Right atrium auricular region (tissue), 2 donors: ENCODE results near the gene PTPRK. TPM values are rescaled to one million over a fixed set of nuclear protein-coding genes. Genes with fewer than 3 reads are reported as not detected.

Experiments
- DNase-seq: peaks from one replicate; pipeline ENCODE4 v3.0.0-alpha.2; 2019; ENCODE audit warnings: low spot score
- H3K27ac ChIP-seq, 2 donors: fragments of 200-600 bp; sonication (generic); 1 replicate in 1 of 2; 2 replicates in 1 of 2; pipeline ENCODE4 v1.5.1; 2016 to 2019
- H3K27me3 ChIP-seq, 2 donors: fragments of 200-600 bp; sonication (generic); one replicate each; pipeline versions ENCODE4 v1.5.1 to v1.6.0; 2017 to 2019
- H3K36me3 ChIP-seq: fragments of 200-600 bp; sonication (generic); one replicate; pipeline ENCODE4 v1.5.1; 2016
- H3K4me1 ChIP-seq, 2 donors: fragments of 200-600 bp; sonication (generic); one replicate each; pipeline versions ENCODE4 v1.5.1 to v1.6.0; 2017 to 2019
- H3K4me3 ChIP-seq, 2 donors: fragments of 200-600 bp; sonication (generic); 1 replicate in 1 of 2; 2 replicates in 1 of 2; pipeline ENCODE4 v1.5.1; 2017 to 2019; ENCODE audit warnings: mild to moderate bottlenecking in 1 of 2, moderate library complexity in 1 of 2
- H3K9me3 ChIP-seq, 2 donors: fragments of 200-600 bp; sonication (generic); one replicate each; pipeline ENCODE4 v1.5.1; 2019
- total RNA-seq, 2 donors: library from RNA; depleted of rRNA; stranded (reverse); fragments of >200 nt; gene quantifications; one replicate each; pipeline ENCODE4 v1.1.0, GENCODE V29; 2016
- TF ChIP-seq, protein P1 (sequence below), 2 donors: fragments of 200-600 bp; sonication (generic); IDR thresholded peaks; one replicate each; pipeline ENCODE4 v1.5.1; 2019; ENCODE audit warnings: antibody characterized with exemption in 2 of 2

PTPRK gene
- total RNA-seq, 2 donors from 2014 or later, result 24.5 to 36.4 TPM

DNA sequence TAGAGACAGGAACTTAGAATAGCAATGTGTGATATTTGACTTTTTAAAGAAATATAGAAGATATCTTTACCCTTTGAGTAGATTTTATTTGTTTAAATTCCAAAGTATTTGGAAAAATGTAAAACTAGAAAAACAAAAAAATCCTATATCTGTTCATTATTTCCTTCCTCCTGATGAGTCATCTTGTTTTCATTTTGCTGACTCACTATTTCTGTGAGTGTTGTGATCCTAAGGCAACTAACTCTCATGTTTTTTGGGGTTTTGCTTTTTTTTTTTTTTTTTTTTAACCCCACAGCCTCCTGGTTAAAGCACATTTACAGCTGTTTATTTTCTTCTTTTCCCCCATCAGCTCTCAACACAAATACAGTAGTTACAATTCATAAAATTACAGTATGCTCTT, 581.7 kb downstream of the PTPRK start:
- TF ChIP-seq, protein P1, sequence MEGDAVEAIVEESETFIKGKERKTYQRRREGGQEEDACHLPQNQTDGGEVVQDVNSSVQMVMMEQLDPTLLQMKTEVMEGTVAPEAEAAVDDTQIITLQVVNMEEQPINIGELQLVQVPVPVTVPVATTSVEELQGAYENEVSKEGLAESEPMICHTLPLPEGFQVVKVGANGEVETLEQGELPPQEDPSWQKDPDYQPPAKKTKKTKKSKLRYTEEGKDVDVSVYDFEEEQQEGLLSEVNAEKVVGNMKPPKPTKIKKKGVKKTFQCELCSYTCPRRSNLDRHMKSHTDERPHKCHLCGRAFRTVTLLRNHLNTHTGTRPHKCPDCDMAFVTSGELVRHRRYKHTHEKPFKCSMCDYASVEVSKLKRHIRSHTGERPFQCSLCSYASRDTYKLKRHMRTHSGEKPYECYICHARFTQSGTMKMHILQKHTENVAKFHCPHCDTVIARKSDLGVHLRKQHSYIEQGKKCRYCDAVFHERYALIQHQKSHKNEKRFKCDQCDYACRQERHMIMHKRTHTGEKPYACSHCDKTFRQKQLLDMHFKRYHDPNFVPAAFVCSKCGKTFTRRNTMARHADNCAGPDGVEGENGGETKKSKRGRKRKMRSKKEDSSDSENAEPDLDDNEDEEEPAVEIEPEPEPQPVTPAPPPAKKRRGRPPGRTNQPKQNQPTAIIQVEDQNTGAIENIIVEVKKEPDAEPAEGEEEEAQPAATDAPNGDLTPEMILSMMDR (IDR thresholded peaks at IDR 0.05), result no peak
- Histone ChIP-seq H3K27ac (no peak overlapping the region), H3K4me3 (no peak overlapping the region), H3K27me3 (no peaks in the 10 kb centered on the region), H3K36me3 (no peaks in the 10 kb centered on the region), H3K4me1 (no peaks in the 10 kb centered on the region), H3K9me3 (peaks cover 0 to 3% of the 10 kb centered on the region in 2 donors)
- DNase-seq, result no peak

DNA sequence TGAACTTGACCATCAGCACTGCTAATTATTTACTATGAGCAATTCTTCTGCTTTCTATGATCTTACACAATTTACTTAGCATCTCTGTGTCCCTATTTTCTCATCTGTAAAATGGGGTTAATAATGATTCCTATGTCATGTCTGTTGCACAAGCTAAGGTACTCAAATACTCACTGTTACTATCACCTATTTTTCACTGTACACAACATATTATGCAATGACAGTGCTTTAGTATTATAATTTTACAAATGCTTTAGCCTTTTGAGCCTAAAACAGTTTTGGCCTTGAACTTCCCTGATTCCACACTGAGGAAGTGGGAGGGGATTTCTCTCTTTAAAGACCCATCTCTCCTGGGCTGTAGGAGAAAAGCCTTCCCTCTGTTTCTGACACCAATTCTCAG, 582.7 kb downstream of the PTPRK start:
- TF ChIP-seq, protein P1 (IDR thresholded peaks at IDR 0.05), result no peak
- H3K27ac ChIP-seq, result no peak overlapping the region
- H3K4me3 ChIP-seq, result no peak overlapping the region
- no peaks in the 10 kb centered on the region for H3K36me3 ChIP-seq
- DNase-seq, result no peak
- H3K4me1 ChIP-seq, result no peaks in the 10 kb centered on the region
- peaks cover 4 to 13% of the 10 kb centered on the region in 2 donors for H3K9me3 ChIP-seq
- H3K27me3 ChIP-seq, result no peaks in the 10 kb centered on the region

DNA sequence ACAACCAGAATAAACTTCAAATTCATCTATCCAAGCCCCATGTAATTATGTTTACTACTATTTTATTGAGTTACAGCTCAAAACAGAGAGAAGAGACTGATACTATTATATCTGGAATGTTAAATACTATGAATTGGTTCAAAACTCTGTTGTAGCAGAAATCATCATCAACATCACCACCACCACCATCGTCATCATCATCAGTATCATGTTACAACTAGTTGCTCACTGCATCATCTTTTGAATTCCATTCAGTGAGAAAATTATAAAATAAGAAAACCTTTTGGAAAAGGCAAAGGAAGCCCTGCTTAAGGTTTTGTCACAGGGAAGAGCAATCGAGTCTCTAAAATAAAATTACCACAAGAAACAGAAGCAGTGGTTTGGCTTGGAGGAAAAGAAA, 583.3 kb downstream of the PTPRK start:
- Histone ChIP-seq H3K36me3 (no peaks in the 10 kb centered on the region), H3K27ac (no peak overlapping the region), H3K9me3 (peaks cover 5 to 19% of the 10 kb centered on the region in 2 donors), H3K4me3 (no peak overlapping the region), H3K4me1 (no peaks in the 10 kb centered on the region), H3K27me3 (no peaks in the 10 kb centered on the region)
- TF ChIP-seq, protein P1 (IDR thresholded peaks at IDR 0.05), result no peak
- DNase-seq, result no peak

DNA sequence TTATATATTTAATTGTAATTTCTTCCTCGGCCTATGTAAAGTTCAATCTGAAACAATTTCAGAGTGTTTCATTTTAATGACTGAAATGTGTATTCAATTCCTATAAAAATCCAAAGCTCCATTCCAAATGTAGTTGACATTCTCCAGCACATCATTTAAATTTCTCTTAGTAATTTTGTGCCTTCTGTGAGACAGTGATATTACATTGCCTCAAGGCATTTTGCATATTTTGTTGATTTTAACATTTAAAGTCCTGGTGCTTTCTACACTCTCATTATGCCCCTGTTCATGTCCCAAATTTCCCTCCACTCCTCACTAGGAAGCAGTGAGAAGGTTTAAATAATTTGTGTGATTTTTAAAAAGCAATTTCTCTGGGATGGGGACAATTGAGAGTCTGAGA, 585.4 kb downstream of the PTPRK start:
- Histone ChIP-seq H3K27me3 (no peaks in the 10 kb centered on the region), H3K9me3 (peaks cover 5 to 22% of the 10 kb centered on the region in 2 donors), H3K4me1 (no peaks in the 10 kb centered on the region), H3K36me3 (no peaks in the 10 kb centered on the region), H3K4me3 (no peak overlapping the region), H3K27ac (no peak overlapping the region)
- TF ChIP-seq, protein P1 (IDR thresholded peaks at IDR 0.05), result no peak
- DNase-seq, result no peak

DNA sequence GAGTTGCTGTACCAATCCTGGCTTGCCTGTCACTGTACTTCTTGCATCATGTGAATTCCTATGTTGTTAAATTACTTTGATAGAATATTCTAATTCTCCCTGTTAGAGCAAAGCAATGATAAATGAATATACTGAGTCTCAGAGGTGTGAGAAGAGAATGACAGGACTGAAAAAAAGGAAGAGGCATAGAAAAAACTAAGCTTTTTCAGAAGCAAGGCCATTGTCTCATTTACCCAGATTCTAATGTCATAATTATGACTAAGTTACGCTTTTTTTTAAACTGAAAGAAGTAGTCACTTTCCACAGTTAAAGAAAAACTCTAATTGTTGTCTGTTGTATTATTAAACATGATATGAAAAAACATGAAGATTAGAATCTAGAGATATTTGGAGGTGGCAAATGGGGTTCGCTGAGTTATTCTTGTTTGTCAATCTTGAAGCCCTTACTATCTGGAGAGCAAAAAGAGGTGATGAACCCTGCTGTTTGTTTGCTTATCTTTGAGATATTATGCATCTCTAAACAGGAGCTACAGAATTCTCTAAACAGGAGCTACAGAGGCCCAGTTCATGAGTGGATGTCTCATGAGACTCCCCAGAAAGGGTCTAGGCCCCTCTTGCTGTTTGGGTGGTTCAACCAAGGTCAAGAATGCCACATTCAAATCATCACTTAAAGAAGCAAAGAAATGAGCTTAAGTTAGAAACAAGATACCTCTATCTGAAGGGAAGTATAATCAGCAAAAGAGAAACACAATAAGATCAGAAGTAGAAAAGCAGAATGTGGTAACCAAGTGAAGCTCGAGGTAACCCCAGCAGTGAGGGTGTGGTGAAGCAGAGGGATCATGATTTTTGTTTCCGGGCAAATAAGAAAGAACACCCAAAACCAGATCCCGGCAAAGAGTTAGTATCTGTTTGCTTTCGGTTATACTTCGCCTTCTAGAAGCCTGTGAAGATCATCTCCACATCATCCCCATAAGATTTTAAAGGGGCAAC, 586.3 kb downstream of the PTPRK start:
- Histone ChIP-seq H3K4me3 (no peak overlapping the region), H3K27ac (no peak overlapping the region), H3K9me3 (peaks cover 5 to 22% of the 10 kb centered on the region in 2 donors), H3K27me3 (no peaks in the 10 kb centered on the region), H3K36me3 (no peaks in the 10 kb centered on the region), H3K4me1 (no peaks in the 10 kb centered on the region)
- TF ChIP-seq, protein P1 (IDR thresholded peaks at IDR 0.05), result no peak
- no peak for DNase-seq
